Left ventricle myocardium inferior (tissue), 1 donor: Measurements from ENCODE around the gene NUMA1. TPM values are rescaled to one million over a fixed set of nuclear protein-coding genes. Genes with fewer than 3 reads are reported as not detected.

Experiments
- DNase-seq: peaks from one replicate; pipeline ENCODE4 v3.0.0-alpha.2; 2020
- H3K27ac ChIP-seq: fragments of 200-600 bp; replicated peaks from 2 replicates; pipeline ENCODE4 v1.8.0; 2021
- H3K27me3 ChIP-seq: fragments of 200-600 bp; 2 replicates; pipeline ENCODE4 v1.8.0; 2021; ENCODE audit warnings: low read depth
- H3K36me3 ChIP-seq: fragments of 200-600 bp; 2 replicates; pipeline ENCODE4 v1.8.0; 2021
- H3K4me1 ChIP-seq: fragments of 200-600 bp; 2 replicates; pipeline ENCODE4 v1.8.0; 2021
- H3K4me3 ChIP-seq: fragments of 200-600 bp; 2 replicates; pipeline ENCODE4 v1.8.0; 2021; ENCODE audit warnings: mild to moderate bottlenecking, moderate library complexity
- H3K9me3 ChIP-seq: fragments of 200-600 bp; replicated peaks from 2 replicates; pipeline ENCODE4 v1.8.0; 2021
- CTCF ChIP-seq: fragments of 200-600 bp; IDR thresholded peaks from 2 replicates; pipeline ENCODE4 v1.8.0; 2021; ENCODE audit warnings: antibody characterized with exemption, mild to moderate bottlenecking, borderline replicate concordance
- intact Hi-C: fragments of 100-400 bp; cut with micrococcal nuclease; formaldehyde crosslinking; loops from one replicate; pipeline ENCODE4 v1.11.0; 2022
- microRNA-seq: library from miRNA; unstranded; fragments of <30 nt; microRNA quantifications from one replicate; pipeline ENCODE4 v1.2.0, GENCODE V29; 2020
- total RNA-seq: library from RNA; stranded (reverse); fragmentation: NEBNext Ultra II Directional; extraction: Animal tissue kit (Norgen Biotek cat#: 25700); gene quantifications from one replicate; pipeline ENCODE4 v1.2.1, GENCODE V29; 2021
- donor health status: DM: no; HTN: yes; CAD: no; lungs with severe emphysema.

The NUMA1 gene
- total RNA-seq, 1 donor from 2014 or later, result 82.5 TPM

GRCh38 chr11:71963468-71963867 lies 116.9 kb downstream of the NUMA1 start:
- H3K27ac ChIP-seq, result no peak overlapping the region
- intact Hi-C loops, result no loop called here

DNA sequence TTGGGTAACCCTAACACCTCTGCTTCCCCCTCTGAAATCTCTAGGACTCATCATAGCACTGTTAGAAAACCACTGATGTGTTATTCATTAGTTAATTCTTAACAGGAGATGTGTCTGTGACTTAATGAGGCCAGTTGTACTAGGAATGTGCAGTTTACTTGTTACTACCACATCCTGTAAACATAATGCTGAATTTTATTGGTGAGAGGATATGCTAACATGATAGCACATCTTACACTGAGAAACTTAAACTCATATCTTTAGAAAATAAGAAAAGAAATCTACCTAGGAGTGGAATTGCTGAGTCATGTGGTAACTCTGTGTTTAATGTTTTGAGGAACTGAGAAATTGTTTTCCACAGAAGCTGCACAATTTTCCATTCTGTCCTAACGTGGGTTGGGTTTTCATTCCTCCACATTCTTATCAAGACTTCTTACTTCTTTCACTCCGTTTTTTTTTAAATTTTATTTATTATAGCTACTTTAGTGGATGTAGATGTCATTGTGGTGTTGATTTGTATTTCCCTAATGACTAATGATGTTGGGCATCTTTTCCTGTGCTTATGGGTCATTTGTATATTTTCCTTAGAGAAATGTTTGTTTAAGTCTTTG lies 117.8 kb downstream of the NUMA1 start:
- Histone ChIP-seq H3K4me1 (no peaks in the 10 kb centered on the region), H3K36me3 (peaks cover 35% of the 10 kb centered on the region), H3K27ac (no peak overlapping the region), H3K9me3 (peaks cover 7% of the 10 kb centered on the region), H3K4me3 (no peak overlapping the region), H3K27me3 (no peaks in the 10 kb centered on the region)
- intact Hi-C loops, result no loop called here
- TF ChIP-seq CTCF, result no peak
- no peak for DNase-seq

More at GRCh38 chr11:71963468-71963867, 116.9 kb downstream of the NUMA1 start:
- no peak overlapping the region for H3K4me3 ChIP-seq
- no peaks in the 10 kb centered on the region for H3K27me3 ChIP-seq
- peaks cover 7% of the 10 kb centered on the region for H3K9me3 ChIP-seq
- no peak for TF ChIP-seq CTCF
- no peaks in the 10 kb centered on the region for H3K4me1 ChIP-seq
- H3K36me3 ChIP-seq, result peaks cover 42% of the 10 kb centered on the region
- DNase-seq, result no peak

DNA sequence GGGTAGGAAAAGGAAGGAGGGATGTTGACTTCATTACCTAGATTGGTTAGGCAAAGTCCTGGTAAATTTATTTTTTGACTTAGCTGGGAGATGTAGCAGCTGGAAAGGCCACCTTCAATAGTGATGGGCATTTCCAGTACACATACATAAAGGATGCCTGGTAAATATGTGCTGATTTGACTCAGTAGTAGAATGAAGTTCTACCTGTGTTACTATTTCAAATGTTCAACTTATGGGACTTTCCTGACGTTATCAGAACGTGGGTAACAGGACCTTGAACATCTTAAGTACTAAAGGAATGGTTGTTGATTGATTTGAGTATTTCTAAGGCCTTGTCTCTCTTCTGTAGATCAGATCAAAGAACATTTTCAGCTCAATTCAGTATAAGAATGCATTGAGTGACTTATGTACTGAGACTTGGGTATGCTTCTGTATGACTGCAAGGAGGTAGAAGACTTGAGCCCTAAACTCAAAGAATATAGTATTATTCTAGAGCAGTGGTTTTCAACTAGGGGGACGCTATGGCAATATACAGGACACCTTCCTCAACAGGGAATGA lies 124.4 kb downstream of the NUMA1 start:
- Histone ChIP-seq H3K27ac (no peak overlapping the region), H3K9me3 (no peaks in the 10 kb centered on the region), H3K27me3 (no peaks in the 10 kb centered on the region), H3K36me3 (peaks cover 11% of the 10 kb centered on the region), H3K4me1 (peaks cover 6% of the 10 kb centered on the region), H3K4me3 (no peak overlapping the region)
- intact Hi-C loops, result no loop called here
- no peak for DNase-seq
- TF ChIP-seq CTCF, result no peak

Small RNA genes lying within 50 kb of the gene (microRNA-seq; reads per million reads assigned to microRNA genes)
- not detected for gene MIR3165

Other genes starting within 250 kb of the NUMA1 start
- not detected for gene DEFB108B, start 247.3 kb downstream of the NUMA1 start, total RNA-seq
- gene DEFB131B, start 202.1 kb downstream of the NUMA1 start, total RNA-seq, result not detected
- gene XNDC1N, start 151.9 kb downstream of the NUMA1 start, total RNA-seq, result 2.5 TPM
- gene RNF121, start 151.5 kb downstream of the NUMA1 start, total RNA-seq, result 23.0 TPM
- gene IL18BP, start 81.6 kb downstream of the NUMA1 start, total RNA-seq, result 4.9 TPM
- 3.5 TPM for gene LRRC51, start 308 bp upstream of the NUMA1 start, total RNA-seq
- gene LAMTOR1, start 22.8 kb upstream of the NUMA1 start, total RNA-seq, result 82.0 TPM
- gene TOMT, start 25.4 kb upstream of the NUMA1 start, total RNA-seq, result not detected
- gene ANAPC15, start 32.2 kb upstream of the NUMA1 start, total RNA-seq, result 43.9 TPM
- 1.7 TPM for gene FOLR3, start 55.2 kb upstream of the NUMA1 start, total RNA-seq
- gene FOLR1, start 111.6 kb upstream of the NUMA1 start, total RNA-seq, result 0.49 TPM
- gene FOLR2, start 136.3 kb upstream of the NUMA1 start, total RNA-seq, result 20.9 TPM
- 115 TPM for gene INPPL1, start 144.2 kb upstream of the NUMA1 start, total RNA-seq
- not detected for gene PHOX2A, start 163.6 kb upstream of the NUMA1 start, total RNA-seq